Right lobe of liver (tissue), 6 donors: ENCODE measurements around the gene MUL1. TPM values are rescaled to one million over a fixed set of nuclear protein-coding genes. Genes with fewer than 3 reads are reported as not detected.

Experiments
- ATAC-seq, 4 donors: fragments of 200-7000 bp; cut with Tn5 transposase; one replicate each; pipeline ENCODE4 v1.9.1; 2020; ENCODE audit warnings: mild to moderate bottlenecking in 4 of 4, moderate library complexity in 4 of 4
- DNase-seq, 3 donors: peaks; one replicate each; pipeline ENCODE4 v3.0.0-alpha.2; 2020
- H3K27ac ChIP-seq, 3 donors: fragments of 200-600 bp; one replicate each; pipeline ENCODE4 v1.8.0; 2022
- H3K27me3 ChIP-seq, 2 donors: fragments of 200-600 bp; one replicate each; pipeline ENCODE4 v1.8.0; 2022
- H3K36me3 ChIP-seq, 4 donors: fragments of 200-600 bp; sonication (generic) in 1 of 4; one replicate each; pipeline versions ENCODE4 v1.5.1 to v1.8.0; 2017 to 2022; ENCODE audit warnings: control low read depth in 1 of 4
- H3K4me1 ChIP-seq, 4 donors: fragments of 200-600 bp; sonication (generic) in 1 of 4; one replicate each; pipeline versions ENCODE4 v1.5.1 to v1.8.0; 2017 to 2022; ENCODE audit warnings: control low read depth in 1 of 4
- H3K4me3 ChIP-seq, 3 donors: fragments of 200-600 bp; one replicate each; pipeline ENCODE4 v1.8.0; 2022
- H3K9me3 ChIP-seq, 4 donors: fragments of 200-600 bp; sonication (generic) in 1 of 4; one replicate each; pipeline versions ENCODE4 v1.5.1 to v1.8.0; 2017 to 2022; ENCODE audit warnings: control low read depth in 1 of 4
- POLR2A ChIP-seq: fragments of 450-650 bp; IDR thresholded peaks from one replicate; pipeline ENCODE4 v1.6.1; 2017; ENCODE audit warnings: antibody characterized with exemption, mild to moderate bottlenecking
- WGBS: methylation state at CpG from one replicate; pipeline ENCODE4 v1.1.6; 2018; ENCODE audit warnings: low coverage, low lambda C conversion rate; ENCODE audit not compliant: insufficient coverage; ENCODE audit errors: missing lambda C conversion rate; 5-methylcytosine and 5-hydroxymethylcytosine counted together
- intact Hi-C, 2 donors: fragments of 100-400 bp; cut with DNase I; formaldehyde crosslinking; loops; one replicate each; pipeline versions ENCODE4 v1.11.2 to v1.14.1; 2022
- total RNA-seq, 6 experiments: library from RNA; depleted of rRNA in 2 of 6; stranded (reverse); fragments of >200 nt in 2 of 6; fragmentation: NEBNext Ultra II Directional in 3 of 6; extraction: Animal tissue kit (Norgen Biotek cat#: 25700) in 3 of 6; gene quantifications; one replicate each; pipeline versions ENCODE4 v1.1.0 to v1.2.4, GENCODE V29; 2016 to 2023
- TF ChIP-seq, protein P1 (sequence below), 4 donors: fragments of 200-600 bp in 3 of 4; fragments of 450-650 bp in 1 of 4; IDR thresholded peaks; one replicate each; pipeline versions ENCODE4 v1.5.1 to v1.8.0; 2016 to 2022; ENCODE audit warnings: antibody characterized with exemption in 4 of 4, mild to moderate bottlenecking in 2 of 4
- donor health status: DM: no; HTN: yes; CAD: no.
- donor health status: DM: no; HTN: no; CAD: no.
- donor health status: DM: no; HTN: no; CAD: no.
- donor health status: DM: no; HTN: yes; CAD: no.
- donor health status: DM: no; HTN: yes; CAD: no.

MUL1 gene
- total RNA-seq, 6 experiments from 2014 or later, result 14.4 to 33.6 (median 16.7) TPM

DNA sequence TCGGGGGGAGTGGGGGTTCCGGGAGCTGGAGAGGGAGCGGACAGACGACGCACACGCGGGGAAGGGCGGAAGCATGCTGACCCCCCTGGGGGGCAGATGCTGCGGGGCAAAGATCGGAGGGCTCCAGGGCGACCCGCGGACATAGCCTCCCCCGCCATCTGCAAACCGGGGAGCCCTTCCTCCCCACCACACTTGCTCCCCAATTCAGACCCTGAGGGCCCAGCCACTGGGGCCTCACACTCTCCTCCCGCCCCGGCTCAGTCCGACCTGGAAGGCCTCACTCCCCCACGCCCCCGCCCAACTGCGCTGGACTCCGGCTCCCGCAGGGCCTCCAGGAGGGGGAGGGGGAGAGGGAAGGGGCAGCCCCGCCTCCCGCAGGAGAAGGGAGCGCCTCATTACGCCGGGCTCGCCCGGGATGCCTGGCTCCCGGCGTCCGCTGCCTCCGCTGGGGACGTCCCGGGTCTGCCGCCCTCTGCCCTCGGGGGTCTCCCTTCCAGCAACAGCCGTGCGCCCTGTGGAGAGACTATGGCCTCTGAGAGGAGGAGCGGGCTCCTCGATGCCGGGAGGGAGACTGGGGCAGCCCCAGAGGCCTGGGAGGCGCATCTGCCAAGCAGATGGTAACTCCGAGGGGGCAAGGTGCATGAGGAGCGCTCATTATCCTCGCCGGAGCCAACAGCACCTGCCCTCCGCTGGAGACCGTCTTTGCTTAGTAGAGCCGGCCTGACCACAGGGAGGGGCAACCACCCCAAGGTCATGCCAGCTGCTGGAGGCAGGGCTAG lies 21.3 kb downstream of the MUL1 start:
- Histone ChIP-seq H3K4me3 (peak overlapping the region; percentile 54 to 63 (median 62)), H3K27ac (peak overlapping the region; percentile 49 to 76 (median 60)), H3K9me3 (no peaks in the 10 kb centered on the region), H3K27me3 (no peaks in the 10 kb centered on the region), H3K4me1 (peaks cover 0 to 26% (median 6%) of the 10 kb centered on the region in 4 donors), H3K36me3 (no peaks in the 10 kb centered on the region)
- intact Hi-C loops, result no loop called here
- DNase-seq (peak; percentile 78 to 83 (median 82)), ATAC-seq (peak; percentile 58 to 76 (median 69))
- 0% methylated on average over 8 of the region's 51 CpGs for WGBS
- TF ChIP-seq POLR2A, result peak; percentile 51
- TF ChIP-seq, protein P1, sequence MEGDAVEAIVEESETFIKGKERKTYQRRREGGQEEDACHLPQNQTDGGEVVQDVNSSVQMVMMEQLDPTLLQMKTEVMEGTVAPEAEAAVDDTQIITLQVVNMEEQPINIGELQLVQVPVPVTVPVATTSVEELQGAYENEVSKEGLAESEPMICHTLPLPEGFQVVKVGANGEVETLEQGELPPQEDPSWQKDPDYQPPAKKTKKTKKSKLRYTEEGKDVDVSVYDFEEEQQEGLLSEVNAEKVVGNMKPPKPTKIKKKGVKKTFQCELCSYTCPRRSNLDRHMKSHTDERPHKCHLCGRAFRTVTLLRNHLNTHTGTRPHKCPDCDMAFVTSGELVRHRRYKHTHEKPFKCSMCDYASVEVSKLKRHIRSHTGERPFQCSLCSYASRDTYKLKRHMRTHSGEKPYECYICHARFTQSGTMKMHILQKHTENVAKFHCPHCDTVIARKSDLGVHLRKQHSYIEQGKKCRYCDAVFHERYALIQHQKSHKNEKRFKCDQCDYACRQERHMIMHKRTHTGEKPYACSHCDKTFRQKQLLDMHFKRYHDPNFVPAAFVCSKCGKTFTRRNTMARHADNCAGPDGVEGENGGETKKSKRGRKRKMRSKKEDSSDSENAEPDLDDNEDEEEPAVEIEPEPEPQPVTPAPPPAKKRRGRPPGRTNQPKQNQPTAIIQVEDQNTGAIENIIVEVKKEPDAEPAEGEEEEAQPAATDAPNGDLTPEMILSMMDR (IDR thresholded peaks at IDR 0.05), result no peak

GRCh38 chr1:20485527-20486456 lies 22.2 kb downstream of the MUL1 start, which contains the start of gene CAMK2N1:
CAMK2N1 (minus strand) TSS chr1:20486210; CDS start chr1:20485379, 831 bp downstream.
- TF ChIP-seq, protein P1 (IDR thresholded peaks at IDR 0.05), result no peak
- peak; percentile 63 for TF ChIP-seq POLR2A
- peaks cover 0 to 35% (median 9%) of the 10 kb centered on the region in 4 donors for H3K4me1 ChIP-seq
- peak; percentile 59 to 78 (median 74) for ATAC-seq
- no peaks in the 10 kb centered on the region for H3K36me3 ChIP-seq
- intact Hi-C loops, result no loop called here
- H3K27ac ChIP-seq, result peak within 1 kb of the TSS; percentile 52 to 76 (median 60)
- peak; percentile 74 to 81 (median 80) for DNase-seq
- under 1% methylated on average over 51 of the region's 104 CpGs for WGBS
- H3K9me3 ChIP-seq, result no peaks in the 10 kb centered on the region
- H3K27me3 ChIP-seq, result no peaks in the 10 kb centered on the region
- peak within 1 kb of the TSS; percentile 62 to 70 (median 63) for H3K4me3 ChIP-seq

DNA sequence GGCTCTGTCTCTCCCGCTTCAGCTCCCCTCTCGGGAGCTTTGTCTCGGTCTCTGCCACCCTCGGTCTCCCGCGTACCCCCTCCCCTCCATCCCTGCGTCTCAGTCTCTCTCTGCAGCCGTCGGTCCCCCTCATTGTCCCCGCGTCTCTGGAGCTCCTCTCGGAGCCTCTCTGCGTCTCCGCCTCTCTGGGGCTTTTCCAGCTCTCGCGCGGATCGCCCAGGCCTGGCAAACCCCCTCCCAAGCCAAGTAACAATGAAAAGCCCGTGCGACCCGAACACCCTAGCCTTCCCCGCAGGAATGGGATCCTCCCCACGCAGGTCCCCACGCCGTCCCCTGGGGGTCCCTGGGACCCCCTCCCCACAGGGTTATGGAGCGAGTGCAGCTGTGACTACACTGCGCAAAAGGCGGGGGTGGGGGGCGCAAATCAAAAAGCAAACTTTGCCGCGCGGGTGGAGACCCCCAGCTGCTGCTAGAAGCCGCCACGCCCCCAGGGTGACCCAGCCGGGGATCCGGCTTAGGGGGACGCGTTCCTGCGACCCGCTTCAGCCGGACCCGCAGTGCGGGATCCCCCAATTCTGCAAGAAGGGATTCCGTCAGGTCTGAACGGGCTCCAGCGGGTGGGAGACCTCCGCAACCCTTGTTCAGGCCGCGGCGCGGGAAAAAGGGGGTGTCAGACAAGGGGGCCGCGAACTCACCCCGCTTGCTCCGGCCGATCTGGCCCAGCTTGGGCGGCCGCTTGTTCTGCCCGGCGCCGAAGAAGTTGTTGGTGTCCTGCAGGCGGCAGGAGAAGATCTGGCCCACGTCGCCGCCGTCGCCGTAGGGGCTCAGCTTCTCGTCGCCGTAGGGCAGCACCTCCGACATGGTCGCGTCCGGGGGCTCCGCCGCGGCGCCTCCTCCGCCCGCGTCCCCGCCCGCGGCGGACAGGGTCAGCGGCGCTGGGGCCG lies 23.2 kb downstream of the MUL1 start:
- Histone ChIP-seq H3K4me1 (peaks cover 0 to 42% (median 11%) of the 10 kb centered on the region in 4 donors), H3K4me3 (peak overlapping the region; percentile 62 to 70 (median 63)), H3K9me3 (no peaks in the 10 kb centered on the region), H3K27me3 (no peaks in the 10 kb centered on the region), H3K36me3 (no peaks in the 10 kb centered on the region), H3K27ac (peak overlapping the region; percentile 52 to 76 (median 53))
- 3% methylated on average over 21 of the region's 89 CpGs for WGBS
- TF ChIP-seq POLR2A, result no peak
- TF ChIP-seq, protein P1 (IDR thresholded peaks at IDR 0.05), result no peak
- peak; percentile 35 to 67 (median 54) for DNase-seq
- intact Hi-C loops, result no loop called here
- ATAC-seq, result peak in 1 of 4 donors; percentile 7
